OCI-LY7 (cell line): ENCODE results near the gene ZMYND15.

Experiments
- CTCF ChIP-seq: fragments of 200-600 bp; sonication (generic); conservative IDR thresholded peaks from 2 replicates; pipeline ENCODE4 v1.5.1; 2014; ENCODE audit warnings: mild to moderate bottlenecking, antibody characterized with exemption, low read length, moderate library complexity, mixed read lengths
- EZH2phosphoT487 ChIP-seq: fragments of 200-600 bp; sonication (generic); IDR thresholded peaks from 2 replicates; pipeline ENCODE4 v1.6.1; 2018; ENCODE audit warnings: low read depth, borderline replicate concordance, mild to moderate bottlenecking, mixed run types, antibody characterized with exemption, low read length, moderate library complexity, mixed read lengths

- TF ChIP-seq CTCF (no peak), EZH2phosphoT487 (no peak)
Observed at GRCh38 chr17:4710693-4711634, 28.7 kb upstream of the ZMYND15 start.
